ENCODE data around the gene STYXL1. TPM values are rescaled to one million over a fixed set of nuclear protein-coding genes. Genes with fewer than 3 reads are reported as not detected.
"Not testable (repeated sequence)": the region's sequence is repeated elsewhere in the genome, so short reads cannot be mapped to it uniquely, and the experiment has no call there.

The STYXL1 gene
- total RNA-seq, 1 donor from 2014 or later, result 46.3 TPM

GRCh38 chr7:76008156-76008687 lies 39.6 kb downstream of the STYXL1 start:
- Mint-ChIP-seq H3K4me1 (ENCODE audit: unreplicated experiment) (no peaks in the 10 kb centered on the region), H3K9me3 (ENCODE audit: unreplicated experiment) (no peaks in the 10 kb centered on the region), H3K4me3 (ENCODE audit: unreplicated experiment) (no peak overlapping the region), H3K36me3 (ENCODE audit: low read depth, unreplicated experiment) (peaks cover 8% of the 10 kb centered on the region), H3K27ac (ENCODE audit: unreplicated experiment) (no peak overlapping the region), H3K27me3 (ENCODE audit: unreplicated experiment) (peaks cover 1% of the 10 kb centered on the region)
- no peak for DNase-seq (ENCODE audit: low spot score)
- TF ChIP-seq, protein P1, sequence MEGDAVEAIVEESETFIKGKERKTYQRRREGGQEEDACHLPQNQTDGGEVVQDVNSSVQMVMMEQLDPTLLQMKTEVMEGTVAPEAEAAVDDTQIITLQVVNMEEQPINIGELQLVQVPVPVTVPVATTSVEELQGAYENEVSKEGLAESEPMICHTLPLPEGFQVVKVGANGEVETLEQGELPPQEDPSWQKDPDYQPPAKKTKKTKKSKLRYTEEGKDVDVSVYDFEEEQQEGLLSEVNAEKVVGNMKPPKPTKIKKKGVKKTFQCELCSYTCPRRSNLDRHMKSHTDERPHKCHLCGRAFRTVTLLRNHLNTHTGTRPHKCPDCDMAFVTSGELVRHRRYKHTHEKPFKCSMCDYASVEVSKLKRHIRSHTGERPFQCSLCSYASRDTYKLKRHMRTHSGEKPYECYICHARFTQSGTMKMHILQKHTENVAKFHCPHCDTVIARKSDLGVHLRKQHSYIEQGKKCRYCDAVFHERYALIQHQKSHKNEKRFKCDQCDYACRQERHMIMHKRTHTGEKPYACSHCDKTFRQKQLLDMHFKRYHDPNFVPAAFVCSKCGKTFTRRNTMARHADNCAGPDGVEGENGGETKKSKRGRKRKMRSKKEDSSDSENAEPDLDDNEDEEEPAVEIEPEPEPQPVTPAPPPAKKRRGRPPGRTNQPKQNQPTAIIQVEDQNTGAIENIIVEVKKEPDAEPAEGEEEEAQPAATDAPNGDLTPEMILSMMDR (IDR thresholded peaks at IDR 0.05; ENCODE audit: unreplicated experiment), result no peak

DNA sequence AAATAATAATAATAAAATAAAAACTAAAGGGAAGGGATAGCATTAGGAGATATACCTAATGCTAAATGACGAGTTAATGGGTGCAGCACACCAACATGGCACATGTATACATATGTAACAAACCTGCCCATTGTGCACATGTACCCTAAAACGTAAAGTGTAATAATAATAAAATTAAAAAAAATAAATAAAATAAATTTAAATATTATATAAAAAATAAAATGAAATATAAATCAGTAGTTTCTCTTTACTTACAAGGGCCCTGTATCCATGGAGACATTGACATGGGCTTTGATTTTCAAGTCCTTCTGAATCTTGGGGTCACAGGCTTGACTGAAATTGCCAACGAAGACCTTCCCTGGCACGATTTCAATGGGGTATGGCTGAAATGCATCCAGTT lies 42.8 kb downstream of the STYXL1 start:
- not testable (repeated sequence) for DNase-seq (ENCODE audit: low spot score); H3K36me3 Mint-ChIP-seq (ENCODE audit: low read depth, unreplicated experiment); H3K4me1 Mint-ChIP-seq (ENCODE audit: unreplicated experiment); H3K27me3 Mint-ChIP-seq (ENCODE audit: unreplicated experiment); H3K4me3 Mint-ChIP-seq (ENCODE audit: unreplicated experiment); H3K27ac Mint-ChIP-seq (ENCODE audit: unreplicated experiment); H3K9me3 Mint-ChIP-seq (ENCODE audit: unreplicated experiment)

- Mint-ChIP-seq H3K4me3 (ENCODE audit: unreplicated experiment) (no peak overlapping the region), H3K27ac (ENCODE audit: unreplicated experiment) (no peak overlapping the region), H3K9me3 (ENCODE audit: unreplicated experiment) (no peaks in the 10 kb centered on the region), H3K36me3 (ENCODE audit: low read depth, unreplicated experiment) (peaks cover 14% of the 10 kb centered on the region), H3K4me1 (ENCODE audit: unreplicated experiment) (no peaks in the 10 kb centered on the region), H3K27me3 (ENCODE audit: unreplicated experiment) (no peaks in the 10 kb centered on the region)
- TF ChIP-seq, protein P1 (IDR thresholded peaks at IDR 0.05; ENCODE audit: unreplicated experiment), result no peak
- DNase-seq (ENCODE audit: low spot score), result no peak
These were observed 44.4 kb downstream of the STYXL1 start for GRCh38 chr7:76003351-76003750.

- no peaks in the 10 kb centered on the region for H3K27me3 Mint-ChIP-seq (ENCODE audit: unreplicated experiment)
- no peak overlapping the region for H3K4me3 Mint-ChIP-seq (ENCODE audit: unreplicated experiment)
- no peak for DNase-seq (ENCODE audit: low spot score)
- peaks cover 15% of the 10 kb centered on the region for H3K36me3 Mint-ChIP-seq (ENCODE audit: low read depth, unreplicated experiment)
- H3K27ac Mint-ChIP-seq (ENCODE audit: unreplicated experiment), result no peak overlapping the region
- H3K9me3 Mint-ChIP-seq (ENCODE audit: unreplicated experiment), result no peaks in the 10 kb centered on the region
- TF ChIP-seq, protein P1 (IDR thresholded peaks at IDR 0.05; ENCODE audit: unreplicated experiment), result no peak
- no peaks in the 10 kb centered on the region for H3K4me1 Mint-ChIP-seq (ENCODE audit: unreplicated experiment)
These were observed 45.0 kb downstream of the STYXL1 start for GRCh38 chr7:76002822-76003221.

DNA sequence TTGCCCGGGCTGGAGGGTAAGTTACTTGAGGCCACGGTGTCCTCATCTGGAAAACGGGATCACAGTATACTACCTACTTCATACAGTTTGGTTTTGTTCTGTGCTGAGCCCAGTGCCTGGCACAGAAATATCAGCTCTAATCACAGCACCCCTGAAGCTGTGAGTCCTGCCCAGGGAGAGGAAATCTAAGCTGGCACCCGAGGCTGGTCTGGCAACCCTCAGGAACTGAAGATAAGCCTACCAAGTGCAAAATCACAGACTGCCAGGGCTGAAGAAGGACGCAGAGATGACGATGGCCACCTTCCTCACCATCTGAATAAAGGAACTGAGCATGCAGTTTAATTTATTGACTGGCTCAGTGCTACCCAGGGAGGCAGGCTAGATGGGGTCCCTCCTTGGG lies 45.7 kb downstream of the STYXL1 start:
- DNase-seq (ENCODE audit: low spot score), result no peak
- Mint-ChIP-seq H3K36me3 (ENCODE audit: low read depth, unreplicated experiment) (peaks cover 15% of the 10 kb centered on the region), H3K9me3 (ENCODE audit: unreplicated experiment) (no peaks in the 10 kb centered on the region), H3K27me3 (ENCODE audit: unreplicated experiment) (no peaks in the 10 kb centered on the region), H3K4me1 (ENCODE audit: unreplicated experiment) (no peaks in the 10 kb centered on the region), H3K27ac (ENCODE audit: unreplicated experiment) (no peak overlapping the region), H3K4me3 (ENCODE audit: unreplicated experiment) (no peak overlapping the region)
- TF ChIP-seq, protein P1 (IDR thresholded peaks at IDR 0.05; ENCODE audit: unreplicated experiment), result no peak

All from endothelial cell (in vitro differentiated cells).